Measurements from ENCODE around the gene PDE6G. TPM values are rescaled to one million over a fixed set of nuclear protein-coding genes. Genes with fewer than 3 reads are reported as not detected.
A peak's percentile ranks its signal among the peaks of the same experiment; 100 is the strongest.

Gene PDE6G
- total and polyA plus RNA-seq, 2 of the 13 experiments (the other 11 are each of a cell fraction or from before 2014, with no cell fraction given) = 1.4 to 6.7 TPM

DNA sequence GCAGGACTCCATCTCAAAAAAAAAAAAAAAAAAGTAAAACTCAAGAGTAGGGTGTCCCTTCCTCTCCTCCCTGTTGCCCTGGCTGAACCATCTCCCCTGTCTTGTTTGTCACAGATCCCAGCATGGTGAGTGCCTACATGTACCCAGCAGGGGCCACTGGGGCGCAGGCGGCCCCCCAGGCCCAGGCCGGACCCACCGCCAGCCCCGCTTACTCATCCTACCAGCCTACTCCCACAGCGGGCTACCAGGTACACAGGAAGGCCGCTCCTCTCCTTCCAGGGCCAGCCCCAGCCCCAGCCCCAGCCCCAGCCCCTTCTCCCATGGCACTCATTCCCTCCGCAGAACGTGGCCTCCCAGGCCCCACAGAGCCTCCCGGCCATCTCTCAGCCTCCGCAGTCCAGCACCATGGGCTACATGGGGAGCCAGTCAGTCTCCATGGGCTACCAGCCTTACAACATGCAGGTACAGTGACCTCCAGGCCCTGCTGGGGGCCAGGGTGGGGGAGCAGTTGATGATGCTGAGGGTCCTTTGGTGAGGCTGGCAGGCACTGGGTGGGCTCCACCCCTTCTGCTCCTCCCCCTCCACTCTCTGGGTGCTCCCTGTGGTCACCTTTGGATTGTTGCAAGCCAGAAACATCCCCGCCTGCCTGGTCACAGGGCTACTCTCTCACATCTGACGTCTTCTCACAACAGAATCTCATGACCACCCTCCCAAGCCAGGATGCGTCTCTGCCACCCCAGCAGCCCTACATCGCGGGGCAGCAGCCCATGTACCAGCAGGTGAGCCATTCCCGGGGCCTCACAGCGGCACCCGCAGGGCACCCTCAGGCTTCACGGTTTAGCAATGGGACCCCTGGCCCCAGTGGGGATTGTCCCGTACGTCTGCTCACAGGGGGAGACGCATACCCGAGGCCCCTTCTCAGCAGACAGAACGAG, 44.3 kb upstream of the PDE6G start (continued):
- no peak for TF ChIP-seq ZHX2 (IDR thresholded peaks at IDR 0.05; ENCODE audit: low read depth)
- TF ChIP-seq ZHX2 (CRISPR knock-in tag; IDR thresholded peaks at IDR 0.05; ENCODE audit: borderline replicate concordance) = no peak
- TF ChIP-seq ARHGAP35 (CRISPR knock-in tag; IDR thresholded peaks at IDR 0.05; ENCODE audit: borderline replicate concordance) = 0 out of 2 replicates have a peak, but pooled peaks have one; percentile 58
- TF ChIP-seq ZKSCAN5 (CRISPR knock-in tag; IDR thresholded peaks at IDR 0.05) = no peak
- peak; percentile 39 for TF ChIP-seq POLR2G (IDR thresholded peaks at IDR 0.05; ENCODE audit: low read depth, low read length)
- TF ChIP-seq BORCS8-MEF2B (CRISPR knock-in tag; IDR thresholded peaks at IDR 0.05) = 0 out of 2 replicates have a peak, but pooled peaks have one; percentile 18
- TF ChIP-seq, protein P1, sequence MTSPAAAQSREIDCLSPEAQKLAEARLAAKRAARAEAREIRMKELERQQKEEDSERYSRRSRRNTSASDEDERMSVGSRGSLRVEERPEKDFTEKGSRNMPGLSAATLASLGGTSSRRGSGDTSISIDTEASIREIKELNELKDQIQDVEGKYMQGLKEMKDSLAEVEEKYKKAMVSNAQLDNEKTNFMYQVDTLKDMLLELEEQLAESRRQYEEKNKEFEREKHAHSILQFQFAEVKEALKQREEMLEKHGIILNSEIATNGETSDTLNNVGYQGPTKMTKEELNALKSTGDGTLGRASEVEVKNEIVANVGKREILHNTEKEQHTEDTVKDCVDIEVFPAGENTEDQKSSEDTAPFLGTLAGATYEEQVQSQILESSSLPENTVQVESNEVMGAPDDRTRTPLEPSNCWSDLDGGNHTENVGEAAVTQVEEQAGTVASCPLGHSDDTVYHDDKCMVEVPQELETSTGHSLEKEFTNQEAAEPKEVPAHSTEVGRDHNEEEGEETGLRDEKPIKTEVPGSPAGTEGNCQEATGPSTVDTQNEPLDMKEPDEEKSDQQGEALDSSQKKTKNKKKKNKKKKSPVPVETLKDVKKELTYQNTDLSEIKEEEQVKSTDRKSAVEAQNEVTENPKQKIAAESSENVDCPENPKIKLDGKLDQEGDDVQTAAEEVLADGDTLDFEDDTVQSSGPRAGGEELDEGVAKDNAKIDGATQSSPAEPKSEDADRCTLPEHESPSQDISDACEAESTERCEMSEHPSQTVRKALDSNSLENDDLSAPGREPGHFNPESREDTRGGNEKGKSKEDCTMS (CRISPR knock-in tag; conservative IDR thresholded peaks at IDR 0.05) = no peak
- TF ChIP-seq DZIP1 (CRISPR knock-in tag; IDR thresholded peaks at IDR 0.05) = 0 out of 2 replicates have a peak, but pooled peaks have one; percentile 37
- peak; percentile 90 for TF ChIP-seq ZC3H13 (CRISPR knock-in tag; IDR thresholded peaks at IDR 0.05)
- 0 out of 2 replicates have a peak, but pooled peaks have one; percentile 34 for TF ChIP-seq ZNF274 (CRISPR knock-in tag; IDR thresholded peaks at IDR 0.05)
- TF ChIP-seq SSRP1 (CRISPR knock-in tag; IDR thresholded peaks at IDR 0.05) = peak; percentile 31; the same call in 1 of the 2 replicates
